IMR-90 (cell line): ENCODE measurements around the gene PRRG1. TPM values are rescaled to one million over a fixed set of nuclear protein-coding genes. Genes with fewer than 3 reads are reported as not detected.

Experiments used
- ATAC-seq: fragments of 200-7000 bp; cut with Tn5 transposase; 2 replicates; pipeline ENCODE4 v1.9.1; 2020; ENCODE audit warnings: low read depth, mild to moderate bottlenecking, moderate library complexity
- BruUV-seq: library from RNA; stranded (reverse); fragments of 400-500 nt; replicated peaks from 2 replicates; lab custom pipeline; 2021; lab: Mats Ljungman, UMichigan
- CTCF ChIA-PET: fragments of 300-600 bp; formaldehyde crosslinking; extraction: SDS; loops from one replicate; lab custom pipeline; 2021; ENCODE audit warnings: antibody characterized with exemption; lab: Yijun Ruan, JAX
- POLR2A ChIA-PET: fragments of 300-600 bp; sonication (Branson Sonifier 250); formaldehyde crosslinking; loops from one replicate; lab custom pipeline; 2022; ENCODE audit warnings: antibody characterized with exemption; ENCODE audit not compliant: unreplicated experiment; lab: Charles Lee
- DNase-seq: peaks from one replicate; pipeline ENCODE4 v3.0.0; 2013
- H2AFZ ChIP-seq: replicated peaks from 2 replicates; pipeline ENCODE3; 2013; ENCODE audit warnings: low read length, mild to moderate bottlenecking; ENCODE audit not compliant: poor library complexity
- H2AK5ac ChIP-seq: 2 replicates; pipeline ENCODE4 v1.6.1; 2013; ENCODE audit warnings: low read depth, low read length, inconsistent platforms
- H2AK9ac ChIP-seq: replicated peaks from 2 replicates; pipeline ENCODE3; 2013; ENCODE audit warnings: mild to moderate bottlenecking, low read depth, low read length, moderate library complexity; ENCODE audit not compliant: poor library complexity
- H2BK120ac ChIP-seq: 2 replicates; pipeline ENCODE4 v1.6.1; 2013; ENCODE audit warnings: low read depth, low read length, inconsistent platforms
- H2BK15ac ChIP-seq: 3 replicates; pipeline ENCODE4 v1.6.1; 2013; ENCODE audit warnings: low read depth, low read length, inconsistent platforms
- H2BK20ac ChIP-seq: 2 replicates; pipeline ENCODE4 v1.6.1; 2013; ENCODE audit warnings: low read depth, mild to moderate bottlenecking, inconsistent platforms, low read length, moderate library complexity
- H2BK5ac ChIP-seq: 2 replicates; pipeline ENCODE4 v1.6.1; 2013; ENCODE audit warnings: mild to moderate bottlenecking, low read depth, low read length, inconsistent platforms; ENCODE audit not compliant: poor library complexity, severe bottlenecking
- H3K14ac ChIP-seq: replicated peaks from 2 replicates; pipeline ENCODE4 v1.6.1; 2013; ENCODE audit warnings: low read depth, low read length, inconsistent platforms
- H3K18ac ChIP-seq: 2 replicates; pipeline ENCODE4 v1.6.1; 2013; ENCODE audit warnings: low read depth, low read length, control low read depth
- H3K23ac ChIP-seq: 2 replicates; pipeline ENCODE4 v1.6.1; 2013; ENCODE audit warnings: low read depth, low read length, inconsistent platforms
- H3K27ac ChIP-seq: 2 replicates; pipeline ENCODE4 v1.5.1; 2013; ENCODE audit warnings: mild to moderate bottlenecking, control low read depth, low read length; ENCODE audit not compliant: insufficient read depth
- H3K27me3 ChIP-seq: 2 replicates; pipeline ENCODE4 v1.6.1; 2013; ENCODE audit warnings: low read length; ENCODE audit not compliant: control insufficient read depth, insufficient read depth
- H3K36me3 ChIP-seq: 2 replicates; pipeline ENCODE4 v1.6.1; 2013; ENCODE audit warnings: low read length, mixed read lengths; ENCODE audit not compliant: control insufficient read depth, insufficient read depth
- H3K4ac ChIP-seq: 2 replicates; pipeline ENCODE4 v1.6.1; 2013; ENCODE audit warnings: low read depth, low read length, inconsistent platforms
- H3K4me1 ChIP-seq: 2 replicates; pipeline ENCODE4 v1.6.1; 2013; ENCODE audit warnings: low read length, mixed read lengths; ENCODE audit not compliant: control insufficient read depth, insufficient read depth
- H3K4me2 ChIP-seq: 2 replicates; pipeline ENCODE4 v1.6.1; 2013; ENCODE audit warnings: low read depth, mild to moderate bottlenecking, control low read depth, low read length, moderate library complexity
- H3K4me3 ChIP-seq: 2 replicates; pipeline ENCODE4 v1.5.1; 2013; ENCODE audit warnings: low read depth, mild to moderate bottlenecking, control low read depth, low read length, moderate library complexity; ENCODE audit not compliant: insufficient read depth
- H3K56ac ChIP-seq: 2 replicates; pipeline ENCODE4 v1.6.1; 2013; ENCODE audit warnings: low read length, inconsistent platforms; ENCODE audit not compliant: insufficient read depth; ENCODE audit errors: extremely low read depth
- H3K79me1 ChIP-seq, 2 experiments: 2 replicates each; pipeline ENCODE4 v1.6.1; 2013; ENCODE audit warnings: low read length in 2 of 2, inconsistent platforms in 1 of 2, low read depth in 1 of 2
- H3K9ac ChIP-seq: 2 replicates; pipeline ENCODE4 v1.6.1; 2013; ENCODE audit warnings: low read depth, low read length, control low read depth
- H3K9me1 ChIP-seq: 2 replicates; pipeline ENCODE4 v1.6.1; 2013; ENCODE audit warnings: low read length, inconsistent platforms; ENCODE audit not compliant: insufficient read depth
- H3K9me3 ChIP-seq: 2 replicates; pipeline ENCODE4 v1.6.1; 2013; ENCODE audit warnings: low read length; ENCODE audit not compliant: control insufficient read depth, insufficient read depth
- H4K20me1 ChIP-seq: 2 replicates; pipeline ENCODE4 v1.6.1; 2013; ENCODE audit warnings: low read length, inconsistent platforms; ENCODE audit not compliant: insufficient read depth
- H4K5ac ChIP-seq: 2 replicates; pipeline ENCODE4 v1.6.1; 2013; ENCODE audit warnings: mild to moderate bottlenecking, low read depth, low read length, control low read depth
- H4K8ac ChIP-seq, 2 experiments: 2 replicates each; pipeline ENCODE4 v1.6.1; 2013; ENCODE audit warnings: low read depth in 2 of 2, low read length in 2 of 2, control low read depth in 1 of 2, inconsistent platforms in 1 of 2
- H4K91ac ChIP-seq: 2 replicates; pipeline ENCODE4 v1.6.1; 2013; ENCODE audit warnings: low read depth, low read length, inconsistent platforms; ENCODE audit not compliant: insufficient read depth
- CEBPB ChIP-seq: IDR thresholded peaks from 2 replicates; pipeline ENCODE4 v1.6.1; 2012; ENCODE audit warnings: low read depth, low read length, improper control_type of control experiment
- SMC3 ChIP-seq: fragments of 150-350 bp; IDR thresholded peaks from 2 replicates; pipeline ENCODE4 v1.6.1; 2016; ENCODE audit warnings: low read depth, mild to moderate bottlenecking, antibody characterized with exemption, low read length, moderate library complexity
- WGBS, 2 experiments: methylation state at CpG; one replicate each; pipeline versions ENCODE4 v1.1.5 to v1.1.7; 2013; ENCODE audit warnings: missing lambda C conversion rate in 2 of 2; ENCODE audit not compliant: insufficient read length in 1 of 2; ENCODE audit errors: extremely low coverage in 2 of 2; 5-methylcytosine and 5-hydroxymethylcytosine counted together
- dilution Hi-C: fragments of 300-500 bp; cut with HindIII; formaldehyde crosslinking; loops from one replicate; pipeline ENCODE4 v1.14.3; 2018; ENCODE audit warnings: low sequenced_read_pairs; ENCODE audit not compliant: unreplicated experiment
- in situ Hi-C: fragments of 300-500 bp; cut with MboI; formaldehyde crosslinking; loops from 3 replicates; pipeline ENCODE4 v1.14.3; 2019; ENCODE audit warnings: low sequenced_read_pairs, inconsistent platforms, mixed read lengths
- intact Hi-C: fragments of 100-400 bp; cut with micrococcal nuclease; formaldehyde crosslinking; loops from 2 replicates; pipeline ENCODE4 v1.10.0; 2022
- polyA plus RNA-seq, 3 experiments: library from polyadenylated mRNA; depleted of rRNA; stranded (reverse); fragments of >200 nt; gene quantifications; 2 replicates each; pipeline ENCODE4 v1.2.3, GENCODE V29; 2012; ENCODE audit warnings: low replicate concordance in 1 of 3
- total RNA-seq: library from RNA; depleted of rRNA; stranded (reverse); fragments of >200 nt; gene quantifications from 2 replicates; pipeline ENCODE4 v1.2.3, GENCODE V29; 2012

Gene PRRG1
- total and polyA plus RNA-seq, 2 of the 4 experiments (the other 2 are of a cell fraction), result 9.0 to 11.1 TPM

DNA sequence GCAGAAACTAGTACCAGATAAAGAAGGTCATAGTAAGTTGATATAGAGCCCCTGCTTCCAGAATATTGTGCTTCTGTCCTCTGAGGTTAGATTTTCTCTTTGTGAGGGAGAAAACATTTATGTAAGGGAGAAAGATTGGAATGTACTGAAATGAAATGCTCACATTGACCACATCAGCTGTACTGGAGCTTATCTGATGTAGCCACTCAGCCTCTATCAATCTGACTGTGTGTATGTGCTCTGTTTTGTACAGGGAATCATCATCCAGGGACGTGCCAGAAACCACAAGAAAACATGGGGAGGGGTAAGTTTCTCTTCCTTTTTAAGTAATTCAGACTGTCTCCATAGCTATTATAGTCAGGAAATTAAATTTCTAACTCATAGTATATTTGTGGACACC is 56.8 kb downstream of the PRRG1 start:
- ChIA-PET CTCF (no interaction called here), POLR2A (no interaction called here)
- Histone ChIP-seq H3K4me3 (no peak overlapping the region), H3K18ac (no peak overlapping the region), H2AK9ac (no peak overlapping the region), H3K27ac (no peak overlapping the region), H3K4me1 (no peaks in the 10 kb centered on the region), H4K8ac (no peak overlapping the region), H3K56ac (no peak overlapping the region), H2AK5ac (no peak overlapping the region), H2AFZ (no peak overlapping the region), H3K4ac (no peak overlapping the region), H3K23ac (no peak overlapping the region), H4K5ac (no peak overlapping the region), H2BK5ac (no peak overlapping the region), H3K9ac (no peak overlapping the region), H3K36me3 (no peaks in the 10 kb centered on the region), H2BK20ac (no peak overlapping the region), H2BK120ac (no peak overlapping the region), H3K79me1 (no peaks in the 10 kb centered on the region), H4K20me1 (no peaks in the 10 kb centered on the region), H3K27me3 (no peaks in the 10 kb centered on the region), H3K4me2 (no peak overlapping the region), H3K9me3 (no peaks in the 10 kb centered on the region), H2BK15ac (no peak overlapping the region), H3K14ac (no peak overlapping the region), H4K91ac (no peak overlapping the region), H3K9me1 (no peaks in the 10 kb centered on the region)
- TF ChIP-seq SMC3, result no peak
- no peak for TF ChIP-seq CEBPB
- intact Hi-C loops (no loop called here), dilution Hi-C loops (no loop called here), in situ Hi-C loops (no loop called here)
- peak; percentile 60 for ATAC-seq
- BruUV-seq, result no TSS peak
- DNase-seq, result peak; percentile 70
- WGBS, 2 experiments, result no CpG with 5 or more reads among the region's 1 CpG
